Right cardiac atrium (tissue), 5 donors: ENCODE data around the gene SCAP. TPM values are rescaled to one million over a fixed set of nuclear protein-coding genes. Genes with fewer than 3 reads are reported as not detected.
"Not testable (repeated sequence)": the region's sequence is repeated elsewhere in the genome, so short reads cannot be mapped to it uniquely, and the experiment has no call there.

Experiments used
- ATAC-seq, 2 donors: fragments of 200-7000 bp; cut with Tn5 transposase; one replicate each; pipeline versions ENCODE4 v1.8.0 to v1.9.1; 2020; ENCODE audit warnings: moderate library complexity in 2 of 2, mild to moderate bottlenecking in 1 of 2
- DNase-seq, 3 donors: peaks; one replicate each; pipeline ENCODE4 v3.0.0-alpha.2; 2020
- H3K27ac ChIP-seq: one replicate; pipeline ENCODE4 v1.5.1; 2013; ENCODE audit warnings: mild to moderate bottlenecking, low read length, control low read depth, moderate library complexity
- H3K27me3 ChIP-seq: one replicate; pipeline ENCODE4 v1.6.1; 2013; ENCODE audit not compliant: control insufficient read depth, insufficient read depth
- H3K4me1 ChIP-seq: one replicate; pipeline ENCODE4 v1.6.1; 2013; ENCODE audit warnings: low read length; ENCODE audit not compliant: control insufficient read depth, insufficient read depth
- H3K4me3 ChIP-seq: one replicate; pipeline ENCODE4 v1.5.1; 2013; ENCODE audit warnings: low read length, control low read depth
- H3K9me3 ChIP-seq: one replicate; pipeline ENCODE4 v1.6.1; 2013; ENCODE audit warnings: low read length; ENCODE audit not compliant: control insufficient read depth
- WGBS: extraction: QIAGEN DNeasy Blood & Tissue Kit; methylation state at CpG from one replicate; pipeline ENCODE4 v1.1.7; 2013; 5-methylcytosine and 5-hydroxymethylcytosine counted together
- intact Hi-C, 4 donors: fragments of 100-400 bp; cut with DNase I; formaldehyde crosslinking; loops; one replicate each; pipeline versions ENCODE4 v1.11.0 to v1.14.0; 2022 to 2023
- polyA plus RNA-seq: library from polyadenylated mRNA; stranded (reverse); fragments of 200-250 nt; gene quantifications from one replicate; pipeline ENCODE4 v1.2.3, GENCODE V29; 2013
- total RNA-seq, 4 donors: library from RNA; stranded (reverse); fragmentation: NEBNext Ultra II Directional; extraction: Animal tissue kit (Norgen Biotek cat#: 25700); gene quantifications; one replicate each; pipeline ENCODE4 v1.2.1, GENCODE V29; 2021
- donor health status: healthy with polysubstance abuse.
- donor health status: DM: no; HTN: yes; CAD: no.
- donor health status: DM: no; HTN: no; CAD: no.
- donor health status: DM: no; HTN: yes; CAD: no; lungs with severe emphysema.
- donor health status: DM: yes; HTN: yes; CAD: no.

SCAP gene
- total and polyA plus RNA-seq, 5 donors = 31.1 to 46.6 (median 41.7) TPM

DNA sequence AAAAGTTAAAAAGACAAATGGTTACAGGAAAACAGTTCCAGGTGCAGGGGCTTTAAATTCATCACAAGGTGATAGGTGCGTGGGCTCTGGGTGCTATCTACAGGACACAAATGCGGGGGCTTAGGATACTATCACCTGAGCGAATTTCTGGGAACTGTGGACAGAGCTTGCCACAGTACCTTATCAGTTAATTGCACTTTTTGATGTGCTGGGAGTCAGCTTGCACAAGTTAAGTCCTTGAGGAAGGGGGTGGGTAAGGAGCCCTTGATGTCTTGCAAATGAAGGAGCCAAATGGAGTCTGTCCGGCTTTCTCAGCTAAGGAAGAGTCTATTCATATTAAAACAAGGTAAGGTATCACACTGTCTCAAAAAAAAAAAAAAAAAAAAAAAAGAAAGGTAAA, 6.0 kb upstream of the SCAP start:
- DNase-seq, ATAC-seq, H3K27me3 ChIP-seq, H3K9me3 ChIP-seq, intact Hi-C loops, H3K4me3 ChIP-seq, H3K4me1 ChIP-seq, H3K27ac ChIP-seq: not testable (repeated sequence)
- WGBS = 65% methylated on average over 4 of the region's 4 CpGs

DNA sequence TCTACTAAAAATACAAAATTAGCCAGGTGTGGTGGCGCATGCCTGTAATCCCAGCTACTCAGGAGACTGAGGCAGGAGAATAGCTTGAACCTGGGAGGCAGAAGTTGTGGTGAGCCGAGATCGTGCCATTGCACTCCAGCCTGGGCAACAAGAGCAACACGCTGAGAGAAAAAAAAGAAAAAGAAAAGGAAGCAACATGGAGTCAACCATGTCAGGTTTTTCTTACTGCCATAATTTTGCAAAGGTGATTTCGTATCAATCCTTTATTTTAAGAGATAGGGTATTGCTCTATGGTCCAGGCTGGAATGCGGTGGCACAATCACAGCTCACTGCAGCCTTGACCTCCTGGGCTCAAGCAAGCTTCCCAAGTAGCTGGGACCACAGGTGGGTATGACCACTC, 4.5 kb upstream of the SCAP start:
- DNase-seq, ATAC-seq, intact Hi-C loops: not testable (repeated sequence)

DNA sequence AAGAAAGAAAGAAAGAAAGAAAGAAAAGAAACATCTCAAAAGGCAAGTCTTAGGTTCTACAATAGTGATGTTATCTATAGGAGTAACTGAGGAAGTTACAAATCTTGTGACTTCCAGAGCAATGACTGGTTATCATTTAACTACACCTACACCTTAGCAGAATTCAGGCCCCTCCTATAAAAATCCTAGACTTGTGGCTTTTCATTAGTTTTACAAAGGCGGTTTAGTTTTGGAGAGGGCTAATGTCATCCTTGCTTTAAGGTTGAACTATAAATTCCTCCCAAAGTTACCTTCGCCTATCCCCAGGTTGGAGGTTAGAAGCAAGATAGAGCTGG, 4.1 kb upstream of the SCAP start:
- Histone ChIP-seq H3K27ac (no peak overlapping the region), H3K4me1 (no peaks in the 10 kb centered on the region), H3K4me3 (no peak overlapping the region), H3K27me3 (no peaks in the 10 kb centered on the region), H3K9me3 (no peaks in the 10 kb centered on the region)
- ATAC-seq = no peak
- 95% methylated on average over 2 of the region's 2 CpGs for WGBS
- intact Hi-C loops = no loop called here
- no peak for DNase-seq

More for the DNA sequence above, 4.5 kb upstream of the SCAP start:
- H3K9me3 ChIP-seq, H3K4me3 ChIP-seq, H3K27ac ChIP-seq, H3K27me3 ChIP-seq, H3K4me1 ChIP-seq: not testable (repeated sequence)
- WGBS = 94% methylated on average over 6 of the region's 6 CpGs

- Histone ChIP-seq H3K27ac (no peak overlapping the region), H3K4me3 (no peak overlapping the region), H3K4me1 (no peaks in the 10 kb centered on the region), H3K9me3 (no peaks in the 10 kb centered on the region), H3K27me3 (no peaks in the 10 kb centered on the region)
- intact Hi-C loops = no loop called here
- DNase-seq (no peak), ATAC-seq (no peak)
Observed at GRCh38 chr3:47478022-47478421, 2.3 kb upstream of the SCAP start.

DNA sequence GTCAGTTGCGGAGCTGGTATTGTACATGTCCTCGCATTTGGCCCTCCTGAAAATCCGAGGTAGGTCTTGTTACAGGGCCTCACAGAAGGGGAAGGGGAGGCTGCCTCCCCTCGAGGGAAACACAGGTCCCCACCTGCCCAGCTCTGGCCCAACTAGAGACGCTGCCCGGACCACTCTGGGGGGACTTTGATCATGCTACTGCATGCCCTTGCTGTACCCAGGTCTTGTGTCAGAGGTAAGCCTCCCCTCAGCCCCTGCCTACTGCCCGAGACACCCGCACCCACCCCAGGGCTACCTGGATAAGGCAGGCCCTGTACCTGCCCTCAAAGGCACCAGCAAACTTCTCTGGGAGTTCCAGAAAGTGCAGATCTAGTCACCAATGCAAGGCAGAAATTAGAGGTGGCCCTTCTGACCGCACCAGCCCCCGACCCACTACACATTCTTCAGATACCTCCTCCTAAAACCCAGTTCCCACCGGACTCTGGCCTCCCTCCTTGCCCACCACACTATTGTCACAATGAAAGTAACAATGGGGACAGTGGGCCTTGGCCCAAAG, 981 bp upstream of the SCAP start:
- intact Hi-C loops = loop anchor here in 1 of 4 donors (2.0 kb wide), 1 partner anchor 56 kb away; no protein-coding TSS in a partner anchor
- 92% methylated on average over 11 of the region's 11 CpGs for WGBS
- ATAC-seq = no peak

GRCh38 chr3:47476330-47476626, 537 bp upstream of the SCAP start:
- no peaks in the 10 kb centered on the region for H3K4me1 ChIP-seq
- no peaks in the 10 kb centered on the region for H3K9me3 ChIP-seq
- peak overlapping the region; percentile 86 for H3K4me3 ChIP-seq
- DNase-seq (no peak), ATAC-seq (no peak)
- H3K27ac ChIP-seq = peak overlapping the region; percentile 55
- WGBS = 72% methylated on average over 5 of the region's 5 CpGs
- H3K27me3 ChIP-seq = no peaks in the 10 kb centered on the region
- intact Hi-C loops = loop anchor here in 1 of 4 donors (2.0 kb wide), 1 partner anchor 55 kb away; no protein-coding TSS in a partner anchor

More for the DNA sequence above, 981 bp upstream of the SCAP start:
- no peak overlapping the region for H3K27ac ChIP-seq
- no peaks in the 10 kb centered on the region for H3K27me3 ChIP-seq
- peak overlapping the region; percentile 86 for H3K4me3 ChIP-seq
- no peak for DNase-seq
- no peaks in the 10 kb centered on the region for H3K4me1 ChIP-seq
- H3K9me3 ChIP-seq = no peaks in the 10 kb centered on the region

GRCh38 chr3:47475029-47475569, 642 bp downstream of the SCAP start:
- Histone ChIP-seq H3K27me3 (no peaks in the 10 kb centered on the region), H3K4me1 (no peaks in the 10 kb centered on the region), H3K27ac (peak overlapping the region; percentile 57), H3K9me3 (no peaks in the 10 kb centered on the region), H3K4me3 (peak overlapping the region; percentile 86)
- under 1% methylated on average over 24 of the region's 24 CpGs for WGBS
- DNase-seq (peak in 1 of 3 donors; percentile 46), ATAC-seq (no peak)
- intact Hi-C loops = loop anchor here in 1 of 4 donors (2.0 kb wide), 1 partner anchor 52 kb away; no protein-coding TSS in a partner anchor

- no peaks in the 10 kb centered on the region for H3K4me1 ChIP-seq
- H3K4me3 ChIP-seq = no peak overlapping the region
- H3K27me3 ChIP-seq = no peaks in the 10 kb centered on the region
- intact Hi-C loops = loop anchor here in 1 of 4 donors (5.0 kb wide), 1 partner anchor 51 kb away; no protein-coding TSS in a partner anchor
- no peak for ATAC-seq
- no peak overlapping the region for H3K27ac ChIP-seq
- WGBS = 62% methylated on average over 3 of the region's 3 CpGs
- no peaks in the 10 kb centered on the region for H3K9me3 ChIP-seq
- no peak for DNase-seq
Observed at GRCh38 chr3:47473391-47473790, 2.4 kb downstream of the SCAP start.

DNA sequence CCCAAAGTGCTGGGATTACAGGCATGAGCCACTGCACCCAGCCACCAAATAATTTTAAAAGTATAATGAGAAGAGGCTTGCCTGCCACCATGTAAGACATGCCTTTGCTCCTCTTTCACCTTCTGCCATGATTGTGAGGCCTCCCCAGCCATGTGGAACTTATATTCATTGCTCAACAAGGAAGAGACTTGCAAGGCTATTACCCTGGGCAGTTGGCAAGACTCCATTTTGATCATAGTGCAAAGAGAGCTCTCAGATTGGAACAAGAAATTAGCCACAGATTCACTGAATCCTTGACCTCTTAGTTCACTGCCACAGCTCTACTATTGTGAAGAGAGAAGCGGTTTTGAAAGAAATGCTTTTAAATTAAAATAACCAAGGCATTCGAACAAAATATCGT, 6.1 kb downstream of the SCAP start:
- no peak overlapping the region for H3K27ac ChIP-seq
- intact Hi-C loops = loop anchor here in 1 of 4 donors (5.0 kb wide), 1 partner anchor 47 kb away; no protein-coding TSS in a partner anchor

DNA sequence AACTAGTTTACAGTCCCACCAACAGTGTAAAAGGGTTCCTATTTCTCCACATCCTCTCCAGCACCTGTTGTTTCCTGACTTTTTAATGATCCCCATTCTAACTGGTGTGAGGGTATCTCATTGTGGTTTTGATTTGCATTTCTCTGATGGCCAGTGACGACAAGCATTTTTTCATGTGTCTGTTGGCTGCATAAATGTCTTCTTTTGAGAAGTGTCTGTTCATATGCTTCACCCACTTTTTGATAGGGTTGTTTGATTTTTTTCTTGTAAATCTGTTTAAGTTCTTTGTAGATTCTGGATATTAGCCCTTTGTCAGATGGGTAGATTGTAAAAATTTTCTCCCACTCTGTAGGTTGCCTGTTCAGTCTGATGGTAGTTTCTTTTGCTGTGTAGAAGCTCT, 7.4 kb downstream of the SCAP start:
- H3K27me3 ChIP-seq, H3K27ac ChIP-seq, H3K9me3 ChIP-seq, H3K4me3 ChIP-seq, ATAC-seq, intact Hi-C loops, DNase-seq, H3K4me1 ChIP-seq: not testable (repeated sequence)
- WGBS = 97% methylated on average over 1 of the region's 1 CpG

More for the DNA sequence above, 6.1 kb downstream of the SCAP start:
- 90% methylated on average over 3 of the region's 3 CpGs for WGBS
- DNase-seq (no peak), ATAC-seq (no peak)
- H3K4me1 ChIP-seq = no peaks in the 10 kb centered on the region
- no peak overlapping the region for H3K4me3 ChIP-seq
- no peaks in the 10 kb centered on the region for H3K9me3 ChIP-seq
- H3K27me3 ChIP-seq = no peaks in the 10 kb centered on the region

- Histone ChIP-seq H3K27ac (no peak overlapping the region), H3K4me3 (no peak overlapping the region), H3K9me3 (no peaks in the 10 kb centered on the region), H3K4me1 (peaks cover 5% of the 10 kb centered on the region), H3K27me3 (no peaks in the 10 kb centered on the region)
- intact Hi-C loops = no loop called here
- DNase-seq (no peak), ATAC-seq (no peak)
- WGBS = 67% methylated on average over 1 of the region's 1 CpG
Observed at GRCh38 chr3:47464588-47464987, 11.2 kb downstream of the SCAP start.
